Brain microvascular endothelial cell (primary cell): ENCODE measurements around the gene PLCB1.

Experiments used
- DNase-seq: peaks from one replicate; pipeline ENCODE4 v3.0.0-alpha.2; 2020
- H3K27ac ChIP-seq: fragments of 250-450 bp; sonication (Bioruptor Pico); 2 replicates; pipeline ENCODE4 v1.5.1; 2020; ENCODE audit warnings: mild to moderate bottlenecking, moderate library complexity
- H3K27me3 ChIP-seq: fragments of 250-450 bp; sonication (Bioruptor Pico); replicated peaks from 2 replicates; pipeline ENCODE4 v1.5.1; 2020; ENCODE audit warnings: mild to moderate bottlenecking
- H3K36me3 ChIP-seq: fragments of 250-450 bp; sonication (Bioruptor Pico); replicated peaks from 2 replicates; pipeline ENCODE4 v1.5.1; 2020; ENCODE audit warnings: mild to moderate bottlenecking
- H3K4me3 ChIP-seq: 2 replicates; pipeline ENCODE4 v1.5.1; 2011; ENCODE audit warnings: low read depth, mild to moderate bottlenecking, control low read depth, low read length, moderate library complexity
- CTCF ChIP-seq: IDR thresholded peaks from 2 replicates; pipeline ENCODE4 v1.5.1; 2011; ENCODE audit warnings: low read depth, mild to moderate bottlenecking, moderate library complexity, low read length, control low read depth, inconsistent platforms; ENCODE audit errors: missing control alignments
- in situ Hi-C: cut with HindIII; loops from 2 replicates; pipeline ENCODE4 v1.10.0; 2017; ENCODE audit warnings: low sequenced_read_pairs, low pct_ligation_motif_present

The PLCB1 gene

DNA sequence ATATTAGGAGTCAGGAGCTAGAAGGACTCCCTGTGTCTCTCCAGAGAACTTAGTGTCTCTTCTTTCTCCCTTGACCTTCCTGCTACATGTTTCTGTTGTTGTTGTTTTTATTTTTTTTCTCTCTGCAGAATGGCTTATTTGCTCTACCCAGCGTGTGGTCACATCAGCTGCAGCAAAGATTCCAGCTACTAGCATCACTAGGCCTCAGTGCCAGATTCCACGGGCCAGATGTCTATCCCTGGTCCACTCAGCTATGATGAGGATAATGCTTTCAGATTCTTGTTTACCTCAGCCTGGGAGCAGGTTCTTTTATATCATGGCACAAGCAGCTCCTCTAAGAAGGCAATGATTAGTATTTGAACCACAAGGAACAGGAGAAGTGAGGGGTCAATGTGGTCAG is 110.0 kb downstream of the PLCB1 start:
- in situ Hi-C loops = no loop called here
- Histone ChIP-seq H3K36me3 (no peaks in the 10 kb centered on the region), H3K4me3 (no peak overlapping the region), H3K27me3 (no peaks in the 10 kb centered on the region), H3K27ac (no peak overlapping the region)
- no peak for DNase-seq
- no peak for TF ChIP-seq CTCF

DNA sequence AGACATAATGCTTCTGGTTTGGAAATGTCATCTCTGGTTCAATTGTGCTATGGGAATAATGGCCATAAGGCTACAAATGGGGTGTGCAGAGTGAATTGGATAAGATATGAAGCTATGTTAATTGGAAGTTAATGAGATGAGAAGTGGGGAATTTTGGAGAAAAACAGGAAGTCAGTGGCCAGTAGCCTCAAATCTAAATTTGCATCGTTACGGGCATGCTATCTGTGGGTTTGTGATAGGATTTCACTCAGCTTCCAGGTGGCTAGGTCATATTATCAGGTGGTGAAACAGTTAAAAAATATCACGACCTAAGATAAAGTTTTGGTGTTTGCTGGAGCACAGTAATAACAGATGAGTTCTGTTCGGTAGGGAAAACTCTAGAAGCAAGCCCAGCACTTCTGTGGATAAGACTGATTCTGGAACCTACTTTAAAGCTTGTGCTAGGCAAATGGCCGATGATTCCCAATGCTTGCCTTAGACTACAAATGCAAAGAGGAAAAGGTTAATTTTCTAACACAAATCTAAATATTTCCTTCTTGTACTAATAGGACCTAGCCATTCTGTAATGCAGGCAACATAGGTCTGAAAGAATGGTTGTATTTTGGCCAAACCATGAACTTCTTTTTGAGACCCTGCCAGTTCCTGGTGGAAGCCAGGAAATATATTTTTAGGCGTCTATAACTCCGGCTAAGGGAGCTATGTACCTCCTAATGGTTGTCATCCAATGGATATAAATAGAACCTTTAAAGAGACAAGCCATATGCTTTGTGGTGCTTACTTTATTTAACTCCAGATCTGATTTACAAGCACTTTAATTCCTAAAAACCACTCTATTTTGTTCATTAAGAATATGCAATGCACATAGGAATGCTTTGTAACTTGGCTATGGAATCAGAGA is 111.0 kb downstream of the PLCB1 start:
- in situ Hi-C loops = no loop called here

DNA sequence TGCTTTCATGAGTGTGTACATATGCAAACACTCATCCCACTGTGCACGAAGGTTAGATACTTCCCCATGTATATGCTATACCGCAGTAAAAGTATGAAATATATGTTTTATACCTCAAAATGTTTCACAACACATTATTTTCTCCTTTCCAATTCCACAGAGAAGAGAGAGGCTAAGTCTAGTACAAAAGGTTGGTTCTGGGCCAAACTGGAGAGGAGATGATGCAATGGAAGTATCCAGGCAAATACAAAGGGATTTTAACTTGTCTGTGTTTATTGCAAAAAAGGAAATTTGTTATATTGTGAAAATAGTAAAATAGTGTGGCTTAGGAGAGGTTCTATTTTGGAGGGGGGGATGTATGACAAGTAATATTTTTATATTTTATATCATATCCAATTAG is 112.6 kb downstream of the PLCB1 start:
- no peak overlapping the region for H3K27ac ChIP-seq
- H3K4me3 ChIP-seq = no peak overlapping the region
- no peak for TF ChIP-seq CTCF
- no peaks in the 10 kb centered on the region for H3K36me3 ChIP-seq
- no peaks in the 10 kb centered on the region for H3K27me3 ChIP-seq
- peak; percentile 53 for DNase-seq
- in situ Hi-C loops = no loop called here

More for the DNA sequence above, 111.0 kb downstream of the PLCB1 start:
- Histone ChIP-seq H3K27ac (no peak overlapping the region), H3K4me3 (no peak overlapping the region), H3K36me3 (no peaks in the 10 kb centered on the region), H3K27me3 (no peaks in the 10 kb centered on the region)
- TF ChIP-seq CTCF = no peak
- DNase-seq = no peak

DNA sequence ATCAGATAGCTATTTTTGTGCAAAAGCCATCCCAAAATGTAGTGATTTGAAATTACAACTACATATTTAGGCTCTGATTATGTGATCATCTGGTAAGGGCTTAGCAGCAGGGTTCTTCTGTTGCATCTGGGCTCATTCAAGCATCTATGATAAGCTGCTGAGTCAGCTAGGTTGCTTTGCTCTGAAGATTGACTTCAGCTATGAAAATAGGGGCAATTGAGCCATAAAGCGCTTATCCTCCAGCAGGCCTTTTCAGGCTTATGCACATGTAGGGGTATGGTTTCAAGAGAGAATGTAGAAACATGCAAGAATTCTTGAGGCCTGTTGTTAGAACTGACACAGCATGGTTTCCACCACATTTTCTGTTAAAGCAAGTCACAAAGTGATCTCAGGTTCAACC is 114.1 kb downstream of the PLCB1 start:
- DNase-seq = no peak
- Histone ChIP-seq H3K27me3 (no peaks in the 10 kb centered on the region), H3K36me3 (no peaks in the 10 kb centered on the region), H3K4me3 (no peak overlapping the region), H3K27ac (no peak overlapping the region)
- in situ Hi-C loops = no loop called here
- TF ChIP-seq CTCF = no peak

DNA sequence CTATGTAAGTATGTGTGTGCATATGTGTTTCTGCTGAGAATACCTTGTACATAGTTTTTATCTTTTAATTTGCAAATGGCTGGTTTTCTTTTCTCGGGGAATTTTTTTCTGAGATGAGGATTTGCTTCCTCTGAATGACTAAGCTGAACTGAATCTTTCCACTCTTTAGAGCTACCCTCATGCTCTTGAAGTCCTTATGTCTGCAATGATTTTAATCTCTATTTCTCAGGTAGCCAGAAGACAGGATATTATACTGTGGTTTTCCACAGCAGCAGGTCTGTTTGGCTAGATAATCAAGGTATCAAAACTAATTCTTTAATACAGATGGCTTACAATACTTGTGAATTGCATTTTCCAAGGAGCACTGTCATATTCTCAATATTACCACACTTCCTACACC is 114.7 kb downstream of the PLCB1 start:
- TF ChIP-seq CTCF = no peak
- no peak for DNase-seq
- no peaks in the 10 kb centered on the region for H3K27me3 ChIP-seq
- in situ Hi-C loops = no loop called here
- H3K27ac ChIP-seq = no peak overlapping the region
- H3K4me3 ChIP-seq = no peak overlapping the region
- no peaks in the 10 kb centered on the region for H3K36me3 ChIP-seq

- DNase-seq = no peak
- no peak overlapping the region for H3K27ac ChIP-seq
- H3K36me3 ChIP-seq = no peaks in the 10 kb centered on the region
- H3K4me3 ChIP-seq = no peak overlapping the region
- TF ChIP-seq CTCF = no peak
- H3K27me3 ChIP-seq = no peaks in the 10 kb centered on the region
- in situ Hi-C loops = no loop called here
Observed at GRCh38 chr20:8248051-8248450, 116.0 kb downstream of the PLCB1 start.
